GM06990 (cell line): ENCODE measurements around the gene PSMB2.

Experiments used
- DNase-seq: peaks from one replicate; pipeline ENCODE4 v3.0.0-alpha.2; 2011; ENCODE audit not compliant: insufficient read length; ENCODE audit errors: extremely low read depth
- H3K27me3 ChIP-seq: replicated peaks from 2 replicates; pipeline ENCODE4 v1.6.0; 2011; ENCODE audit warnings: low read length; ENCODE audit not compliant: control insufficient read depth, insufficient read depth
- H3K36me3 ChIP-seq: 2 replicates; pipeline ENCODE4 v1.5.1; 2011; ENCODE audit warnings: low read length; ENCODE audit not compliant: control insufficient read depth, insufficient read depth
- H3K4me3 ChIP-seq: replicated peaks from 2 replicates; pipeline ENCODE4 v1.5.1; 2011; ENCODE audit warnings: low read depth, mild to moderate bottlenecking, control low read depth, low read length
- TF ChIP-seq, protein P1 (sequence below): IDR thresholded peaks from 2 replicates; pipeline ENCODE4 v1.5.1; 2011; ENCODE audit warnings: low read length, control low read depth, mild to moderate bottlenecking, inconsistent platforms; ENCODE audit not compliant: insufficient read depth, poor library complexity, severe bottlenecking

PSMB2 gene

DNA sequence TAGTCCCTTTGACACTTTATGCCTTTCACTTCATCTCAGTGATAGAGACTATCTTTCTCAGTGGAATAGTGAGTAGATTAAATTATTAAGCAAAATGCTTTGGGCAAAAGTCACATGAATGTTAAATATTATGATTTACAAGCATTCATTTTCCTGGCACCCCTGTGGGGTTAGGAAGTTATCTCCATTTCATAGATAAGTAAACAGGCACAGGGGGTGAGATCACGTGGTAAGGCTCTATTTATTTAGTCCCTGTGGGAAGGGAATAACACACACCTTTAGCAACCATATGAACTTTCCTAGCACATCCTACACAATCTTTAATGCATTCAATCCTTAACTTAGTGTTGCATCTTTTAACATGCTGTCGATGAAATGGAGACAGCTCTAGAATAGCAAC lies 12.3 kb downstream of the PSMB2 start:
- TF ChIP-seq, protein P1, sequence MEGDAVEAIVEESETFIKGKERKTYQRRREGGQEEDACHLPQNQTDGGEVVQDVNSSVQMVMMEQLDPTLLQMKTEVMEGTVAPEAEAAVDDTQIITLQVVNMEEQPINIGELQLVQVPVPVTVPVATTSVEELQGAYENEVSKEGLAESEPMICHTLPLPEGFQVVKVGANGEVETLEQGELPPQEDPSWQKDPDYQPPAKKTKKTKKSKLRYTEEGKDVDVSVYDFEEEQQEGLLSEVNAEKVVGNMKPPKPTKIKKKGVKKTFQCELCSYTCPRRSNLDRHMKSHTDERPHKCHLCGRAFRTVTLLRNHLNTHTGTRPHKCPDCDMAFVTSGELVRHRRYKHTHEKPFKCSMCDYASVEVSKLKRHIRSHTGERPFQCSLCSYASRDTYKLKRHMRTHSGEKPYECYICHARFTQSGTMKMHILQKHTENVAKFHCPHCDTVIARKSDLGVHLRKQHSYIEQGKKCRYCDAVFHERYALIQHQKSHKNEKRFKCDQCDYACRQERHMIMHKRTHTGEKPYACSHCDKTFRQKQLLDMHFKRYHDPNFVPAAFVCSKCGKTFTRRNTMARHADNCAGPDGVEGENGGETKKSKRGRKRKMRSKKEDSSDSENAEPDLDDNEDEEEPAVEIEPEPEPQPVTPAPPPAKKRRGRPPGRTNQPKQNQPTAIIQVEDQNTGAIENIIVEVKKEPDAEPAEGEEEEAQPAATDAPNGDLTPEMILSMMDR: no peak
- no peak for DNase-seq
- Histone ChIP-seq H3K27me3 (no peaks in the 10 kb centered on the region), H3K4me3 (no peak overlapping the region), H3K36me3 (peaks cover 3% of the 10 kb centered on the region)

DNA sequence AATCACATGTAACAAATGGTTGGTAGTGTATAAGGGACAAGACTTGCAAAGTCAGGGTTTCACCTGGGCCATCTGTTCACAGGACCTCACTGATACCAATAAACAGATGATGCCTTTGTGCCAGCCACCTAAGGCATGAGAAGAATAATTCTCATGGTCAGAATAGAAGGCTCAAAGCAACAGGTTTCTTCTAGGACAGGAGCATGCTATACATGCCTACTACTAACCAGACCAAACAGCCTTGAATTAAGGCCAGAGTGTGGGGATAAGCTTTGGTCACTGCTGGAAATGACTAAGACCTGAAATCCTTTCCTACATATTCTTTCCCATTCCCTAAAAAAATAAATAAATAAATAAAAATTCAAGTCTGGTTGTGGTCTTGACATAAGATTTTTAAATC lies 17.5 kb downstream of the PSMB2 start:
- Histone ChIP-seq H3K4me3 (no peak overlapping the region), H3K27me3 (no peaks in the 10 kb centered on the region), H3K36me3 (peaks cover 9% of the 10 kb centered on the region)
- no peak for DNase-seq
- TF ChIP-seq, protein P1: no peak

DNA sequence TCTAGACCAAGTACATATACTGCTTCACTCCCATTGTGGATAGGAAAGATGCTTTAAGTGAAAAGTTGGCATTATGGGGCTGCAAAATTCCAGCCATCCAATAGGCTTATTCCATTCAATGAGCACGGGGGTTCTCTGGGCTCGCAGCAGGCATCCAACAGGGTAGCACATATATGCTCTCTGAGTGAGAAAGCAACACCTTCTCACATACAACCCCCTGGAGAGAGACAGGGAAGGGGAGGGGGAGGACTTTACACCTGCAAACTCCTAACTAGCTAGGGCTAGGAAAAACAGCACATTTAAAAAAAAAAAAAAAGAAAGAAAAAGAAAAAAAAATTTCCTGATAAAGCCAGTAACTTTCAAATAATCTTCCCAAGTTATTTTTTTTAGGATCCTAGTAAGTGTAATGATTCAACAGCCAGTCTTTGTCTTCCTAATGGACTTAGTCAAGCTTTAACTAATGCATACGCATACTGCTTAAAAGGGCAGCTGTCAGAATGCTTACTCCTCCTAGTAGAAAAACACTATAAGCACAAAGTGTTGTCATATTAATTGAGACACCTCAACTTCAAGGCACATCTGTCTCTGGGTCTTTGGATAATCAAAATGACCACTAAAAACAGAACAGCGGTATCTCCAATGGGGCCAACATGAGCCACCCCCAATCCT lies 18.7 kb downstream of the PSMB2 start:
- Histone ChIP-seq H3K27me3 (no peaks in the 10 kb centered on the region), H3K4me3 (no peak overlapping the region), H3K36me3 (peaks cover 13% of the 10 kb centered on the region)
- TF ChIP-seq, protein P1: no peak
- no peak for DNase-seq

DNA sequence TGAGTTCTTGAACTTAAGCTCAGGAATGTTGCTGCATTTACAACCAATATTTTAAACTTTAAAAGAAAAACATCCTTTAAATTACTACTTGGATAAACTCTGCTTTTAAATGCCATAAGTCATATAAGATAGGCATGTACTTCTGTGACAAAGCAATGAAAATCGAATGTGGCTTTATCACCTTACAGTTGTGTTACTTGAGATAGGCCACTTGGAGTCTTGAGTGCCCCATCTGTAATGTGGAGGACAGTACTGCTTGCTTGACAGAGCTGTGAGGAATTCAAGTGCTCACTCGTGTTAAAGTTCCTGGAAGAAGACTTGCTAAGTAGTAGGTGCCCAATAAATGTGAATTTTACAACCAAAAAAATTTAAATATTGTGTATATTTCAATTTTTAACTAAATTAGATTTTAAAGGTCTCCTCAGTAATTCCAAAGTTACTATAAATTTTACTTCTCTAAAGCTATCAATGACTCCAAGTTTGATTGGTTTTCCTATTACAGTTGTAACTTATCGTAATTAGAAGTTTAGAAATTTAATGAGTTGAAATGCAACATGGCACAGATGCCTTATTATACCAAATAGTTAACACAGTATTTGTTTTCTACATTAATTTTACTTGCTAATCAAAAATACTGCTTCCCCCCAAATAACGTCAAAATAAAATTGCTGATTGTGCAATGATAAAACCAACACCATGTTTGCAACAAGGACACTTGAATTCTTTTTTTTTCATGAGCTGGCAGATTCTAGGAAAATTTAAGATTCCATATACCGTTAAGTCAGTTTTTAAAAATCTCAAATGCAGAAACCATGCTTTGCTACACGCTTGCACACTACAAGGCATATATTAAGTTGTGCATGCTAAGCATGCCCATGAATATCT lies 21.8 kb downstream of the PSMB2 start:
- no peak for DNase-seq

DNA sequence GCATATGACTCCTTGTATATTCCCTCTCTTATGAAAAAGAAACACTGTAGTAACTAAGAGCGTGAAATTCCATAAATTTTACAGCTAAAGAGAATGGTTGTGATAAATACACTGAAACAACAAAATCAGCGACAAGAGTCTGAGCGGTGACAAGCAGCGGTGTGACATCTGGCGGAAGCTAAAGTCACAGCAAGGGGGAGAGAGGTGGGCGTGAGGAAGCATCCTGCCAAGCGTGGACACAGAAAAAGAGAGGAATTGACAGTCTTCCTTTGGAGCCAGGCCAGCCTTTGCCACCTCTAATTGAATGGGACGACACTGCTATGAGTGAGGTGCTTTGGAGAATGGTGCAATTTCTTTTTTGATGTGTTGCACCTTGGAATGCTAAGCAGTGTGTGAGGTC lies 25.9 kb downstream of the PSMB2 start:
- TF ChIP-seq, protein P1: no peak
- H3K27me3 ChIP-seq: no peaks in the 10 kb centered on the region
- peaks cover 6% of the 10 kb centered on the region for H3K36me3 ChIP-seq
- no peak for DNase-seq
- H3K4me3 ChIP-seq: no peak overlapping the region

More for the DNA sequence above, 21.8 kb downstream of the PSMB2 start:
- no peak overlapping the region for H3K4me3 ChIP-seq
- peaks cover 15% of the 10 kb centered on the region for H3K36me3 ChIP-seq
- H3K27me3 ChIP-seq: no peaks in the 10 kb centered on the region
- TF ChIP-seq, protein P1: no peak
